Epithelial cell of proximal tubule (primary cell): ENCODE results near the gene MVK. TPM values are rescaled to one million over a fixed set of nuclear protein-coding genes. Genes with fewer than 3 reads are reported as not detected.

Experiments
- DNase-seq: peaks from one replicate; pipeline ENCODE4 v3.0.0-alpha.2; 2011; ENCODE audit warnings: low read depth
- H3K4me3 ChIP-seq: 2 replicates; pipeline ENCODE4 v1.5.1; 2011; ENCODE audit warnings: low read depth, mild to moderate bottlenecking, low read length
- total RNA-seq: library from RNA; depleted of rRNA; stranded (reverse); fragments of >200 nt; gene quantifications from 2 replicates; pipeline ENCODE4 v1.2.3, GENCODE V29; 2015
- TF ChIP-seq, protein P1 (sequence below): conservative IDR thresholded peaks from 2 replicates; pipeline ENCODE4 v1.5.1; 2012; ENCODE audit warnings: low read depth, mild to moderate bottlenecking, low read length

The MVK gene
- total RNA-seq, 1 donor from 2014 or later = 28.5 TPM

DNA sequence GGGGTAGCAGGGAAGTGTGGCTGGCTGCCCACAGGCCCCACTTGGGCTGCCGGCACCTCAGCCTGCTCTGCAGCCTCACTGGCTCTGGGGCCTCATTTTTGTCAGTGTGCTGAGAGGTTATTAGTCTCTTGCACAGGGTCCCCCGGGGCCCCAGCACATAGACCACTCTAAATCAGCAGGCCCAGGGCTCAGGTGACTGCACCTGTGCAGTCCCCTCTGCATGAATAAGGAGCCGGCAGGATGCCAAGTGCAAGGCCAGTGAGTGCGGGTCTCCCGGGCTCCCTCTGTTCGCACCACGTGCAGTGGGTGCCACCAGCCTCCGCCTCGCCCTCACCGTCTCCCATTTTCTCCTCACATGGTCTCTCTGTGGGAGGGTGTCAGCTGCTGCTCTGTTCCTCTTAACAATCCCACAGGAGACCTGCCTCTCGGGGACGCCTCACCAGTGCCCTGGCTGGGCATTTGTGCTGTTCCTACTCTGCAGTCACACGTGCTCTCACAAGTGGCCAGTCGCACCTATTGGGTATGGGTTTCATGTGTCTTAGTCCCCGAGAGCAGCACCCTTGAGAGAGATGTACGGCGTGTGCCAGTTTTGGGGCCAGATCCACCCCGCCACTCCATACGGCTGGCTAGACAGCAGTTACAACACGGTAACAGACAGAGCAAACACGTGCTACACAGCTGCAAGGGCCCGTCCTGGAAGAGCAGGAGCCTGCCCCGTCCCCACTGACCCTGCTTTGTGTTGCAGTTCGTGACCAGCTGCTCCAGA lies 40.7 kb upstream of the MVK start:
- no peak overlapping the region for H3K4me3 ChIP-seq
- no peak for DNase-seq
- TF ChIP-seq, protein P1, sequence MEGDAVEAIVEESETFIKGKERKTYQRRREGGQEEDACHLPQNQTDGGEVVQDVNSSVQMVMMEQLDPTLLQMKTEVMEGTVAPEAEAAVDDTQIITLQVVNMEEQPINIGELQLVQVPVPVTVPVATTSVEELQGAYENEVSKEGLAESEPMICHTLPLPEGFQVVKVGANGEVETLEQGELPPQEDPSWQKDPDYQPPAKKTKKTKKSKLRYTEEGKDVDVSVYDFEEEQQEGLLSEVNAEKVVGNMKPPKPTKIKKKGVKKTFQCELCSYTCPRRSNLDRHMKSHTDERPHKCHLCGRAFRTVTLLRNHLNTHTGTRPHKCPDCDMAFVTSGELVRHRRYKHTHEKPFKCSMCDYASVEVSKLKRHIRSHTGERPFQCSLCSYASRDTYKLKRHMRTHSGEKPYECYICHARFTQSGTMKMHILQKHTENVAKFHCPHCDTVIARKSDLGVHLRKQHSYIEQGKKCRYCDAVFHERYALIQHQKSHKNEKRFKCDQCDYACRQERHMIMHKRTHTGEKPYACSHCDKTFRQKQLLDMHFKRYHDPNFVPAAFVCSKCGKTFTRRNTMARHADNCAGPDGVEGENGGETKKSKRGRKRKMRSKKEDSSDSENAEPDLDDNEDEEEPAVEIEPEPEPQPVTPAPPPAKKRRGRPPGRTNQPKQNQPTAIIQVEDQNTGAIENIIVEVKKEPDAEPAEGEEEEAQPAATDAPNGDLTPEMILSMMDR = no peak

- H3K4me3 ChIP-seq = no peak overlapping the region
- DNase-seq = no peak
- TF ChIP-seq, protein P1 = no peak
Measured at GRCh38 chr12:109533487-109533740, 40.2 kb upstream of the MVK start.

GRCh38 chr12:109534456-109534855 lies 39.1 kb upstream of the MVK start:
- TF ChIP-seq, protein P1 = no peak
- no peak for DNase-seq
- no peak overlapping the region for H3K4me3 ChIP-seq

DNA sequence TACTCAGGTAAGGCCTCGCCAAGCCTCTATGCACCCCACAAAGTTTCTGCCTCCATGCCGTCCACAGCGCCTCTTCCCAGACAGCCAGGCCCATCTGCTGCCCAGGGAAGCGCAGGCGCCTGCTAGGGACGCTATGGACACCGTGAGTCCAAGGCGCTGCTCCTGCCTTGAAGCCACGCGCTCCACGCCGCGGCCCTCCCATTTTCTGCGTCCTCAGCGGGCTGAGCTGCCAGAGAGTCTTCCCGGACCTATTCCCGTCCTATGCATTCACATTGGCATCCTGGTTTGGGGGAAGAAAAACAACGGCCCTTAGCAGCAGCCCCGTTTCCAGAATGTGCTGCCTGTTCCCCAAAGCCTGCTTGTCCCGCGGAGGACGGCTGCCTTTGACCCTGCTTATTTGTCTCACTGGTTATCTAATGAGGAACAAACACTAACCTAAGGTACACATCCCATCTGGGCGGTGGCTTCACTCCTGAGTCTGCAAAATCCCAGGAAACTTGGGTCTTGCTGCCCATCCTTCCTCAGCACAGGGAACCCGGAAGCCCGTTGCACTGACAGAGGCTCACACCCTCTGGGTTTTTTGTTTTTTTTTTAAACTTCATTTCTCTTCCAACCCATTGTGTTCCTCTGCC lies 38.2 kb upstream of the MVK start:
- no peak for DNase-seq
- no peak overlapping the region for H3K4me3 ChIP-seq
- TF ChIP-seq, protein P1 = no peak

DNA sequence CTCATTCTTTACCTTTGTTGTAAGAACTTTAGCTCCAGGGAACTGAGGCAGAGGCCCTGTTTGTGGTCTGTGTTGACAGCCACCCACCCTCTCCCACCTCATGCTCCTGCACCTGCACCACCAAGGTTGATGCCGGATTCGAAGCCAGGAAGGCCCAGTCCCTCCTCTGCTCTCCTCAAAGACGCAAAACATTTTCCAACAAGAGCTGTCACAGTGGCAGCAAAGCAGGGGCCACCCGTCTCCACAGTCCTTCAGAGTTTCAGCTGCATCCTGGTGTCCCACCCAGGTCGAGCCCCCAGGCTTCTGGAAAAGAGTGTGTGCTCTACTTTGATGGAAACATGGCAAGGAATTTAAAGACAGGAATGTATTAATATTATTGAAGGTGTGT lies 37.7 kb upstream of the MVK start:
- no peak overlapping the region for H3K4me3 ChIP-seq
- TF ChIP-seq, protein P1 = no peak
- no peak for DNase-seq

DNA sequence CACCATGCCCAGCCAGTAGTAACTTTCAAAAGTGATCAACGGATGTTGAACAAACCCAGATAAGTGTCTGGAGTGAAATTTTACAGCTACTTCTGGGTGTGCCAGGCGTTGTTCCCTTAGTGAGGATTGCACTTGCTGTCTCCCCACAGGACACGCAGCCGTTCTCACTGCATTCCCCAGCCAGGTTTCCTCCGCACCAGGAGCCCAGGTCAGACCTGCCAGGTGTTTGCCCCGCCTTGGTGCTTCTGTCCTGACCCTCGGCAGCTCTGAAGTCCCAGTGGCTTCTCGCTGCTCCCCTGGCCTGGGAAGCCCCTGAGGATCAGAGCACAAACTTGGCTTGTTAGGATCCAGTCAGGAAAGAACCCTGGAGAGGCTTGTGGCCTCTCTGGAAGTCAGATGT lies 36.5 kb upstream of the MVK start:
- TF ChIP-seq, protein P1 = no peak
- no peak overlapping the region for H3K4me3 ChIP-seq
- DNase-seq = no peak
